GM12878 (cell line): ENCODE measurements around the gene ATXN7L1. TPM values are rescaled to one million over a fixed set of nuclear protein-coding genes. Genes with fewer than 3 reads are reported as not detected.

Source experiments
- ATAC-seq: fragments of 200-7000 bp; cut with Tn5 transposase; 3 replicates; pipeline ENCODE4 v1.9.1; 2020; ENCODE audit warnings: mild to moderate bottlenecking, moderate library complexity
- BruUV-seq: library from RNA; stranded (reverse); fragments of 400-500 nt; replicated peaks from 2 replicates; lab custom pipeline; 2021; lab: Mats Ljungman, UMichigan
- CTCF ChIA-PET: fragments of 300-600 bp; sonication (Branson Sonifier 250); formaldehyde crosslinking; extraction: SDS; loops from one replicate; lab custom pipeline; 2021; ENCODE audit warnings: inconsistent platforms; lab: Yijun Ruan, JAX
- POLR2A ChIA-PET: fragments of 350-600 bp; formaldehyde crosslinking; extraction: SDS; loops from one replicate; lab custom pipeline; 2021; ENCODE audit warnings: inconsistent platforms; lab: Charles Lee
- RAD21 ChIA-PET: fragments of 300-600 bp; sonication (Branson Sonifier 250); formaldehyde crosslinking; loops from one replicate; lab custom pipeline; 2023; ENCODE audit warnings: antibody characterized with exemption; ENCODE audit not compliant: unreplicated experiment; lab: Charles Lee
- SMC1A ChIA-PET: fragments of 300-600 bp; sonication (Branson Sonifier 250); formaldehyde crosslinking; loops from one replicate; lab custom pipeline; 2023; ENCODE audit not compliant: unreplicated experiment, uncharacterized antibody; lab: Charles Lee
- DNase-seq: peaks from one replicate; pipeline ENCODE4 v3.0.0-alpha.2; 2011; ENCODE audit warnings: low read depth, low spot score
- FAIRE-seq: peaks from 3 replicates; lab custom pipeline; 2011; peaks lifted over from hg19 to GRCh38; lab: Jason Lieb, UNC
- H2AFZ ChIP-seq: 2 replicates; pipeline ENCODE4 v1.6.0; 2011; ENCODE audit warnings: low read depth, low read length, control low read depth; ENCODE audit not compliant: control insufficient read depth
- H3K27ac ChIP-seq: 2 replicates; pipeline ENCODE4 v1.5.1; 2011; ENCODE audit warnings: control low read depth; ENCODE audit not compliant: control insufficient read depth, insufficient read depth
- H3K27me3 ChIP-seq, 2 experiments: replicated peaks in 1 of 2; 2 replicates each; pipeline versions ENCODE4 v1.6.0 to v1.6.1; 2011; ENCODE audit warnings: low read length in 1 of 2; ENCODE audit not compliant: control insufficient read depth in 2 of 2, insufficient read depth in 2 of 2
- H3K36me3 ChIP-seq, 2 experiments: 2 replicates each; pipeline ENCODE4 v1.5.1; 2011; ENCODE audit warnings: low read length in 1 of 2; ENCODE audit not compliant: control insufficient read depth in 2 of 2, insufficient read depth in 2 of 2
- H3K4me1 ChIP-seq: 2 replicates; pipeline ENCODE4 v1.6.1; 2011; ENCODE audit warnings: mild to moderate bottlenecking, low read length, moderate library complexity, mixed read lengths; ENCODE audit not compliant: control insufficient read depth, insufficient read depth
- H3K4me2 ChIP-seq: 2 replicates; pipeline ENCODE4 v1.6.0; 2011; ENCODE audit warnings: control low read depth; ENCODE audit not compliant: control insufficient read depth, insufficient read depth
- H3K4me3 ChIP-seq: fragments of 200-600 bp; sonication (generic); 2 replicates; pipeline ENCODE4 v1.5.1; 2016
- H3K79me2 ChIP-seq: 2 replicates; pipeline ENCODE4 v1.6.0; 2011; ENCODE audit warnings: low read length; ENCODE audit not compliant: control insufficient read depth, insufficient read depth
- H3K9ac ChIP-seq: 2 replicates; pipeline ENCODE4 v1.8.0; 2011; ENCODE audit warnings: low read length, control low read depth, mixed read lengths; ENCODE audit not compliant: control insufficient read depth, insufficient read depth
- H3K9me3 ChIP-seq: replicated peaks from 3 replicates; pipeline ENCODE4 v1.5.1; 2011; ENCODE audit warnings: mild to moderate bottlenecking, low read length; ENCODE audit not compliant: control insufficient read depth, insufficient read depth
- H4K20me1 ChIP-seq: 2 replicates; pipeline ENCODE4 v1.6.0; 2011; ENCODE audit not compliant: control insufficient read depth, insufficient read depth
- BRCA1 ChIP-seq: IDR thresholded peaks from 2 replicates; pipeline ENCODE4 v1.6.1; 2011; ENCODE audit warnings: low read depth, low read length, improper control_type of control experiment
- CHD1 ChIP-seq: IDR thresholded peaks from 2 replicates; pipeline ENCODE4 v1.6.1; 2012; ENCODE audit warnings: low read depth, low read length, improper control_type of control experiment
- CHD4 ChIP-seq: fragments of 200-600 bp; sonication (generic); IDR thresholded peaks from 2 replicates; pipeline ENCODE4 v1.6.1; 2016; ENCODE audit warnings: mild to moderate bottlenecking
- GATAD2B ChIP-seq: fragments of 450-650 bp; conservative IDR thresholded peaks from 2 replicates; pipeline ENCODE4 v1.6.1; 2017; ENCODE audit warnings: low read depth, mild to moderate bottlenecking, moderate library complexity
- HDAC6 ChIP-seq: fragments of 200-600 bp; sonication (generic); IDR thresholded peaks from one replicate; pipeline ENCODE4 v1.8.0; 2017; ENCODE audit warnings: antibody characterized with exemption; ENCODE audit not compliant: unreplicated experiment
- IKZF1 ChIP-seq: fragments of 450-650 bp; conservative IDR thresholded peaks from 2 replicates; pipeline ENCODE4 v1.6.1; 2017; ENCODE audit warnings: antibody characterized with exemption, mild to moderate bottlenecking
- NFXL1 ChIP-seq: fragments of 450-650 bp; IDR thresholded peaks from 2 replicates; pipeline ENCODE4 v1.6.1; 2017; ENCODE audit warnings: antibody characterized with exemption, mild to moderate bottlenecking, borderline replicate concordance
- POLR2AphosphoS2 ChIP-seq: IDR thresholded peaks from 2 replicates; pipeline ENCODE4 v1.6.1; 2011; ENCODE audit warnings: low read depth, mild to moderate bottlenecking, low read length, improper control_type of control experiment, moderate library complexity
- RUNX3 ChIP-seq: IDR thresholded peaks from 2 replicates; pipeline ENCODE4 v1.6.1; 2012; ENCODE audit warnings: low read length, inconsistent platforms
- SMAD1 ChIP-seq: fragments of 450-650 bp; IDR thresholded peaks from 2 replicates; pipeline ENCODE4 v1.6.1; 2018; ENCODE audit warnings: mild to moderate bottlenecking, low read depth; ENCODE audit not compliant: partially characterized antibody
- SMAD5 ChIP-seq: IDR thresholded peaks from 2 replicates; pipeline ENCODE4 v1.6.1; 2016; ENCODE audit warnings: antibody characterized with exemption, low read depth
- SMC3 ChIP-seq: IDR thresholded peaks from 2 replicates; pipeline ENCODE4 v1.6.1; 2011; ENCODE audit warnings: low read length, improper control_type of control experiment, borderline replicate concordance
- STAT1 ChIP-seq: fragments of 450-650 bp; conservative IDR thresholded peaks from 2 replicates; pipeline ENCODE4 v1.6.1; 2014; ENCODE audit warnings: antibody characterized with exemption, mild to moderate bottlenecking
- WRNIP1 ChIP-seq: IDR thresholded peaks from 2 replicates; pipeline ENCODE4 v1.6.1; 2011; ENCODE audit warnings: low read depth, low read length, improper control_type of control experiment, borderline replicate concordance
- WGBS: methylation state at CpG from one replicate; pipeline ENCODE4 v1.1.6; 2016; ENCODE audit warnings: low lambda C conversion rate; ENCODE audit not compliant: insufficient replicate concordance, insufficient coverage; ENCODE audit errors: missing lambda C conversion rate; 5-methylcytosine and 5-hydroxymethylcytosine counted together
- in situ Hi-C: fragments of 300-500 bp; cut with MboI; formaldehyde crosslinking; loops from 9 replicates; pipeline ENCODE4 v1.14.3; 2018; ENCODE audit warnings: mixed read lengths
- intact Hi-C: fragments of 100-400 bp; cut with micrococcal nuclease; formaldehyde crosslinking; loops from one replicate; pipeline ENCODE4 v1.14.2; 2022; ENCODE audit not compliant: unreplicated experiment
- polyA plus RNA-seq, 11 experiments: library from polyadenylated mRNA; depleted of rRNA in 4 of 11; unstranded in 6 of 11; stranded (reverse) in 5 of 11; fragments of >200 nt; fragmentation: Nextera tagmentation in 4 of 11; fragmentation: Illumina TruSeq in 1 of 11; extraction: Ambion mirVana in 4 of 11; extraction: Trizol in 1 of 11; gene quantifications; 1 replicate in 1 of 11; 2 replicates in 10 of 11; pipeline versions ENCODE4 v1.2.1 to v1.2.3, GENCODE V29; 2011 to 2016; ENCODE audit warnings: inconsistent platforms in 2 of 11, missing spikeins in 2 of 11, low read depth in 1 of 11
- total RNA-seq, 4 experiments: library from RNA; depleted of rRNA in 3 of 4; stranded (reverse); fragments of >200 nt in 3 of 4; fragmentation: Illumina TruSeq in 1 of 4; extraction: Trizol in 1 of 4; gene quantifications; 2 replicates each; pipeline versions ENCODE4 v1.2.1 to v1.2.3, GENCODE V29; 2013 to 2021

The ATXN7L1 gene
- total and polyA plus RNA-seq, 10 of the 15 experiments (the other 5 are each of a cell fraction or from before 2014, with no cell fraction given), result 0.40 to 2.9 (median 1.2) TPM

DNA sequence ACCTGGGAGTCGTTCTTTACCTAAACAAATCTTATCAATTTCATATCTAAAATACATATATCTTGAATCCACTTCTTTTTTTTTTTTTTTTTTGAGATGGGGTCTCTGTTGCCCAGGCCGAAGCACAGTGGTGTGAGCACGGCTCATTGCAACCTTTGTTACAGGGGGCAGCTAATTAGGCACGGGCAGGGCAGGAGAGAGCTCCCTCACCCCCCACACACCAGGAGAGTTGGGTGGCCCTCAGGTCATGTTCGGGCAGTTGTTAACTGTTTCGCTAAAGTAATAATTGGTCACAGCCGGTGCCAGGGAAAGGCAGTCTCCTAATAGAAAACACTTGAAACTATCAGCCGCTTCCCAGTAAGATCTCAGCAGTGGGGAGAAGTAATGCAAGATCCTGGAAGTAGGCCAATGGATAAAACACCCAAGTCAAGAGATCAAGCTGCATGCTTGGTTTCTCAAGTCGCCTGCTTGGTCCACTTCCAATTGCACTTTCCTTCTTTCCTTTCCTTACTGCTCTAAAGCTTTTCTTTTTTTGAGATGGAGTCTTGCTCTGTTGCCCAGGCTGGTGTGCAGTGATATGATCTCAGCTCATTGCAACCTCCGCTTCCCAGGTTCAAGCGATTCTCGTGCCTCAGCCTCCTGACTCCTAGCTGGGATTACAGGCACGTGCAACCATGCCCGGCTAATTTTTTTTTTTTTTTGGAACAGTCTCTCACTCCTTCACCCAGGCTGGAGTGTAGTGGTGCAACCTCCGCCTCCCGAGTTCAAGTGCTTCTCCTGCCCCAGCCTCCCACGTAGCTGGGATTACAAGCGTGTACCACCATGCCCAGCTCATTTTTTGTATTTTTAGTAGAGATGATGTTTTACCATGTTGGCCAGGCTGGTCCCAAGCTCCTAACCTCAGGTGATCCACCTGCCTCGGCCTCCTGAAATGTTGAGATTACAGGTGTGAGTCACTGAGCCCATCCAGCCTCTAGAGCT, 273.8 kb downstream of the ATXN7L1 start:
- no peak for ATAC-seq
- CTCF ChIA-PET, result interaction anchor here (0.8 kb wide), 1 partner anchor 440 kb away, joined by 3 read pairs; no protein-coding TSS in a partner anchor
- H3K9ac ChIP-seq, result no peak overlapping the region
- no peaks in the 10 kb centered on the region for H3K4me1 ChIP-seq
- no peak for TF ChIP-seq STAT1
- TF ChIP-seq, all 136 proteins: peak for 0
- SMC1A ChIA-PET, result interaction anchor here (1.0 kb wide), 1 partner anchor 75 kb away, joined by 3 read pairs; no protein-coding TSS in a partner anchor
- POLR2A ChIA-PET, result no interaction called here
- Histone ChIP-seq H3K27ac (no peak overlapping the region), H3K27me3 (peaks cover 0 to 4% of the 10 kb centered on the region in 2 experiments; a peak in 2 of 4 replicates), H3K4me2 (no peak overlapping the region), H3K9me3 (no peaks in the 10 kb centered on the region), H3K79me2 (no peaks in the 10 kb centered on the region), H3K4me3 (no peak overlapping the region), H3K36me3 (no peaks in the 10 kb centered on the region), H4K20me1 (no peaks in the 10 kb centered on the region), H2AFZ (no peak overlapping the region)
- intact Hi-C loops, result no loop called here
- in situ Hi-C loops, result no loop called here
- FAIRE-seq, result no peak
- no peak for DNase-seq
- BruUV-seq, result no TSS peak
- RAD21 ChIA-PET, result no interaction called here
- 69% methylated on average over 19 of the region's 19 CpGs for WGBS

DNA sequence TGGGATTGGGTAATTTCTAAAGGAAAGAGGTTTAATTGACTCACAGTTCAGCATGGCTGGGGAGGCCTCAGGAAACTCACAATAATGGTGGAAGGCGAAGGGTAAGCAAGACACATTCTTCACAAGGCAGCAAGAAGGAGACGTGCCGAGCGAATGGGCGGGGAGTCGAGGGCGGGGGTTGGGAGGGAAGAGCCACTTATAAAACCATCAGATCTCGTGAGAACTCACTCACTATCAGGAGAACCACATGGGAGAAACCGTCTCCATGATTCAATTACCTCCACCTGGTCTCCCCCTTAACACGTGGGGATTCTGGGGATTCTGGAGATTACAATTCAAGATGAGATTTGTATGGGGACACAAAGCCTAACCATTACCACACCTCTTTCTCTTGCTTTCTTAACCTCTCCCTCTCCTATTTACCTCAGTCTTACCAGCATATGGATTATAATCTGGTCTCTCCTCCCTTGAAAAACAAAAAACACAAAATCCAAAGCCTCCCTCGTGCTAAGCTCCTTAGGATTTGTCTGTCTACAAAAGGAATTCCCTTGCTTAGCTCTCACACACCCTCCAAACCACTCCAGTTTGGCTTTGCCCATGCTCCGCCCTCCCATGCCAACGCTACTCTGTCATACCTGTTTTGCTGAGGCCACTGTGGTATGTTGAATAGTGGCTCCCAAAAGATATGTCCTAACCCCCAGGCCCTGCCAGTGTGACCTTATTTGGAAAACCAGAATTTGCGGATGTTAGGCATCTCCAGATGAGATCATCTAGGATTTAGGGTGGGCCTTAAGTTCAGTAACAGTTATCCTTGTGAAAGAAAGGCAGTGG, 275.5 kb downstream of the ATXN7L1 start:
- DNase-seq (no peak), ATAC-seq (no peak), FAIRE-seq (no peak)
- Histone ChIP-seq H2AFZ (no peak overlapping the region), H3K36me3 (no peaks in the 10 kb centered on the region), H3K9me3 (no peaks in the 10 kb centered on the region), H3K4me3 (no peak overlapping the region), H4K20me1 (no peaks in the 10 kb centered on the region), H3K27me3 (peaks cover 0 to 2% of the 10 kb centered on the region in 2 experiments; a peak in 1 of 4 replicates), H3K9ac (no peak overlapping the region), H3K4me2 (no peak overlapping the region), H3K79me2 (no peaks in the 10 kb centered on the region), H3K4me1 (no peaks in the 10 kb centered on the region), H3K27ac (no peak overlapping the region)
- ChIA-PET RAD21 (no interaction called here), POLR2A (no interaction called here), CTCF (no interaction called here), SMC1A (no interaction called here)
- intact Hi-C loops (no loop called here), in situ Hi-C loops (no loop called here)
- WGBS, result 69% methylated on average over 14 of the region's 14 CpGs
- BruUV-seq, result no TSS peak
- no peak for TF ChIP-seq IKZF1
- TF ChIP-seq POLR2AphosphoS2, result no peak
- no peak for TF ChIP-seq RUNX3
- no peak for TF ChIP-seq BRCA1
- no peak for TF ChIP-seq WRNIP1
- TF ChIP-seq CHD1, result no peak
- TF ChIP-seq CHD4, result no peak
- TF ChIP-seq SMAD5, result no peak
- TF ChIP-seq SMC3, result no peak
- no peak for TF ChIP-seq SMAD1
- TF ChIP-seq GATAD2B, result no peak
- TF ChIP-seq HDAC6, result no peak
- no peak for TF ChIP-seq NFXL1
